HG02759 (cell line): ENCODE data around the gene CDCP2.
"Not testable (repeated sequence)": the region's sequence is repeated elsewhere in the genome, so short reads cannot be mapped to it uniquely, and the experiment has no call there.

ENCODE experiments used
- ATAC-seq: cut with Tn5 transposase; IDR thresholded peaks from one replicate; pipeline ENCODE4 v1.9.1; 2021; ENCODE audit warnings: mild to moderate bottlenecking, moderate library complexity; ENCODE audit not compliant: unreplicated experiment

CDCP2 gene

DNA sequence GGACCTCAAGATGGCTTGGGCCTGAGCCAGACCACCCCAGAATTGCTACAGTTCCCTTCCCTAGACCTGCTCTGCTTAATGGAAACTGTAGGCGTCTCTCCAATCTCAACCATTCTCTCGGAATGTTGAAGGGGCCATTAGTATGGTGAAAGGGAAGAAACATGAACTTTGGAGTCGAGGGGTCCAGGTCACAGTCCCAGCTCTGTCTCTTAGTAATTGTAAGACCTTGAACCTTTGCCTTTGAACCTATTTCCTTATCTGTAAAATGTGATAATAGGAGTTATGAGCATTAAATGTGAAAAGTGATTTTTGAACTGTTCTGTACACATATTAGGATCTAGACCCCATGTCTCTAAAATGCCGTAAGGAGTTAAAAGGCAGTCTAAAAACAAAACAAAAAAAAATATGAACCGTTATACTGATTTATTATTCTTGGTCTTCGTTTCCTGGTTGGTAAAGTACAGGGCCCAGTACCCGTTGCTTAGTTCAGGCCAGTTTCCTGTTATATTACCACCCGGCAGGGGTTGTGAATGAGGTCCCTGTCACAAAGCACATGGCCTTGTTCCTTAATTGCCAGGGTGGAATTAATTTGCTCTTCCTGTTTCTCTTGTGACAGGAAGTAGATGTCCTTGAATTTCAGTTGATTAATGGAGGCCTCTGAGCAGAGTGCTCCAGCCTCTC lies 57.1 kb downstream of the CDCP2 start:
- ATAC-seq = no peak

DNA sequence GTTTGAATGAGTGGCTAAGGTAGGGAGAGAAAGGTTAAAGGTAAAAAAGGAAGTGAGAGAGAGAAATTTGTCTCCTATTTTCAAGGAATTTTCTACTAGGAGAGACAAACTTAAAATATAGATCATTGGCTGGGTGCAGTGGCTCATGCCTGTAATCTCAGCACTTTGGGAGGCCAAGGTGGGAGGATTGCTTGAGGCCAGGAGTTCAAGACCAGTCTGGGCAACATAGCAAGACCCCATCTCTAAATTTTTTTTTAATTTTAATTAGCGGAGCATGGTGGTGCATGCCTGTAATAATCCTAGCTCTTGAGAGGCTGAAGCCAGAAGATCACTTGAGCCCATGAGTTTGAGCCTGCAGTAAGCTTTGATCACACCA lies 58.1 kb downstream of the CDCP2 start:
- ATAC-seq = not testable (repeated sequence)

- no peak for ATAC-seq
Observed at GRCh38 chr1:54094001-54094729, 58.6 kb downstream of the CDCP2 start.

GRCh38 chr1:54091666-54092065 lies 61.1 kb downstream of the CDCP2 start:
- ATAC-seq = no peak

DNA sequence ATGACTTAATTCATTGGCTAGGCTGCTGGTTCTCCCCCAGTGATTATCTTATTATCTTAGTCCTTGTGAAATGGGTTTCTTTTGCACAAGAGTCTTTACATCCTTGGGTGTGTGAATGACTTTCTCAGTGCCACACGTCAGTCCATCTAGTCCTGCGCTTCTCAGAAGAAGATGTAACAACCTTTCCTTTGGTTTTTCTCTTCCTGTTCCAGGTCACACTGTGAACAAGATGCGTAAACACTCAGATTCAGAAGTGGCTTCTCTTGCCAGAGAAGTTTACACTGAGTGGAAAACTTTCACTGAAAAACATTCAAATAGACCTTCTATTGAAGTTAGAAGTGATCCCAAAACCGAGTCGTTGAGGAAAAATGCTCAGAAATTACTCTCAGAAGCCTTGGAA lies 64.4 kb downstream of the CDCP2 start:
- no peak for ATAC-seq

- no peak for ATAC-seq
Observed at GRCh38 chr1:54086754-54087153, 66.0 kb downstream of the CDCP2 start.

DNA sequence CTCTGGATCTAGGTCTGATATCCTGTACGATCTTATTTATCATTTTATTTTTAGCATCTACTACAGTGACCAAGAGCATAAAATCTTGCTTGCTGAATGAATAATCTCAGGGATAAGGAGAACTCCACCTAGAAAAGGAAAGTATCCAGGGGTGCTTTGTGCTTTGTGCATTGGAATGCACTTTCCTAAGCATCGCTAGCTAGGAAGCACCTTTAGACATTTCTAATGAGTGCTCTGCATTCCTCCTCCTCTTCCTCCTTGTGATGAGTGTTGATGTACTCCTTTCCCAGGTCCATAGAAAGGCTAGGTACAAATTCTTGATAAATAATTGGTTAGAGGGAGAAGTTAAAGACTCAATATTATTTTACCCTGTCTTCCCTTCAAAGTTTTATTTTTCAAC lies 68.0 kb downstream of the CDCP2 start:
- no peak for ATAC-seq
